HG02981 (cell line): ENCODE results near the gene TRIM27.
"Not testable (repeated sequence)": the region's sequence is repeated elsewhere in the genome, so short reads cannot be mapped to it uniquely, and the experiment has no call there.

Source experiments
- ATAC-seq: cut with Tn5 transposase; IDR thresholded peaks from one replicate; pipeline ENCODE4 v1.9.1; 2021; ENCODE audit warnings: mild to moderate bottlenecking, moderate library complexity; ENCODE audit not compliant: unreplicated experiment

The TRIM27 gene

GRCh38 chr6:28923318-28924102, at the start of gene TRIM27:
TRIM27 (minus strand) TSS chr6:28923985; CDS start chr6:28923632, 353 bp downstream.
- peak; percentile 84 for ATAC-seq

- ATAC-seq, result not testable (repeated sequence)
These were observed 46.3 kb upstream of the TRIM27 start for GRCh38 chr6:28970056-28970455.

DNA sequence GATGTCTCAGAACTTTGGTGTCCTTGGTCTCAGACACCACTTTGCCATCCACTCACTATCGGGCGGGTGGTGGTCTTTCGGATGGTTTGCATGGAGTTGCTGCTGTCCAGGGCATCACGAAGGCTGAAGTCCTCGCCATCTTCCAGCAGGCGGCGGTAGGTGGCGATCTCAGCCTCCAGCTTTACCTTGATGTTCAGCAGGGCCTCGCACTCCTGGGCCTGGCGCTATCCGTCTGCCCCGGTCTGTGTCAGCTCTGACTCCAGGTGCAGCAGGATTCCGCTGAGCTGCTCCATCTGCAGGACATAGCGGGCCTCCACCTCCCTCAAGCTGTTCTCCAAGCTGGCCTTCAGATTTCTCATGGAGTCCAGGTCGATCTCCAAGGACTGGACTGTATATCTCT, 45.3 kb upstream of the TRIM27 start:
- ATAC-seq, result no peak

DNA sequence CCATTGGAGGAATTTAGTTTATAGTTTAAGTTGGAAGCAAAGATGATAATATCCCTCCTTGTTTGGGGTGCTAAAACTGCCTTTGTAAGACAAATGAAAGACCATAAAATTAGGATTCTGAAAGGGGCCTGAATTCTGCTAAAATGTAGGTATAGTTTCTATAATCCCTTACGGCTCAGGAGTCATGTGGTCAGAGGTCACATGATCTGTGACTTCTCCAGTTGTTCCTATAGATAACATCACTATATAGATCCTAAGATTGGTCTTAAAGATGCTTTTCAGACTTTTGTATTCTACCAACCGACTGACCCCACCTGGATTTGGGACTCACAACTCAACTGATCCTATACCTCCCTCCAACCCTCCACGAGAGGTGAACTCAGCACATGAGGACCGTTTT, 44.7 kb upstream of the TRIM27 start:
- ATAC-seq, result no peak

GRCh38 chr6:28965706-28966105, 41.9 kb upstream of the TRIM27 start:
- ATAC-seq, result no peak

- ATAC-seq, result no peak
These were observed 37.2 kb upstream of the TRIM27 start for GRCh38 chr6:28960846-28961500.

- ATAC-seq, result not testable (repeated sequence)
These were observed 34.9 kb upstream of the TRIM27 start for GRCh38 chr6:28958561-28959243.

DNA sequence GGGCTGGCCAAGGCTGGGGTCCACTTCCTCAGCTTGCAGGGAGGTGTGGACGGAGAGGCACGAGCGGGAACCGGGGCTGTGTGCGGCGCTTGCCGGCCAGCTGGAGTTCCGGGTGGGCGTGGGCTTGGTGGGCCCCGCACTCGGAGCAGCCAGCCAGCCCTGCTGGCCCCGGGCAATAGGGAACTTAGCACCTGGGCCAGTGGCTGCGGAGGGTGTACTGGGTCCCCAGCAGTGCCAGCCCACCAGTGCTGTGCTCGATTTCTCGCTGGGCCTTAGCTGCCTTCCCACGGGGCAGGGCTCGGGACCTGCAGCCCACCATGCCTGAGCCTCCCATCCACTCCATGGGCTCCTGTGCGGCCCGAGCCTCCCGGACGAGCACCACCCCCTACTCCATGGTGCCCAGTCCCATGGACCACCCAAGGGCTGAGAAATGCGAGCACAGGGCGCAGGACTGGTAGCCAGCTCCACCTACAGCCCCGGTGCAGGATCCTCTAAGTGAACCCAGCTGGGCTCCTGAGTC, 34.1 kb upstream of the TRIM27 start:
- not testable (repeated sequence) for ATAC-seq

DNA sequence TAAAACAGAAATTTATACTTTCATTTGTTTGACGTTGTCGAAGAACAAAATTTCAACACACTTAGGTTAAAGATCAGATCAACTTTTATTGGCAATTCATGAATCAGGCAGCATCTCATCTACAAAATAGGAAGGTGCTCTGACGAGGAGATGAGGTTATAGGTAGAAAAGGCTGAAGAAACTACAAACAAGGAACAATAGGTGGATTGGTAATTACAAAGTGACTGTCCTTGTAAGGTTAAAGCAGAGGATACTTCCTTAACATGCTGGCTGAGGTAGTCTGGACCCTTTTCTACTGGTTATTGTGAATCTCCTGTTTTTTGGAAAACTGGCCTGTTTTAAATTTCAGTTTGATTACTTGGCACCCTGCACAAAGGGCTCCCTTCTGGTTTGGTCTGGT, 32.5 kb upstream of the TRIM27 start:
- ATAC-seq, result no peak

DNA sequence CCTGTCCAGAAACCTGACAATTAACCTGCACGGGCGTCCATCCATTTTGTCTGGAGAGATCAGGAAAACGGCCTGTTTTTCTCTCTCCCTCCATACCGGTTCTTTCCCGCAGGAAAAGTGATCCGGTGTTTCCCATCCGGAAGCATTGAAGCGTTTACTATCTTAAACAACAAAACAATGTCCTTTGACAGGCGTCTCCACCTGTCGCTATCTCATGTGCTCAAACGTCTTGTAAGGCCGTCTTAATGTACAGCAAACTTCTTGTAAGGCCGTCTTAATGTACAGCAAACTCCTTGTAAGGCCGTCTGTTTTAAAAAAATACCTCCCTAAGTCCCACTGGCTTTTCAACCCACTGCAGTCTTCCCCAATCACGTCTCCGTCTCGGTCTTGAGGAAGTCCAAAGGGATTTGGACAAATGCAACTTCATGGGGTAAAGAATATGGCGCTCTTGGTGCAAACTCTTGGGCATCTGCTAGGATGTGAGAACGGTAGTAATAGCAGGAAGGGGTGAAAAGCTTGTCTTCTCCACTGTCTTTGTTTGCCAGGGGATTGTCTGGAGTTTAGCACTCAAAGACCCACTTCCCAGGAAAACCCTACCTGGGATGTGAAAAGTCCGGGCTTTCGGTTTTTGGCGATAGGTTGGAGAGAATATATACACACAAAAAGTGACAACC, 29.9 kb upstream of the TRIM27 start:
- no peak for ATAC-seq

- ATAC-seq, result no peak
These were observed 29.3 kb upstream of the TRIM27 start for GRCh38 chr6:28953039-28953584.

GRCh38 chr6:28949656-28950195, 25.9 kb upstream of the TRIM27 start:
- not testable (repeated sequence) for ATAC-seq

DNA sequence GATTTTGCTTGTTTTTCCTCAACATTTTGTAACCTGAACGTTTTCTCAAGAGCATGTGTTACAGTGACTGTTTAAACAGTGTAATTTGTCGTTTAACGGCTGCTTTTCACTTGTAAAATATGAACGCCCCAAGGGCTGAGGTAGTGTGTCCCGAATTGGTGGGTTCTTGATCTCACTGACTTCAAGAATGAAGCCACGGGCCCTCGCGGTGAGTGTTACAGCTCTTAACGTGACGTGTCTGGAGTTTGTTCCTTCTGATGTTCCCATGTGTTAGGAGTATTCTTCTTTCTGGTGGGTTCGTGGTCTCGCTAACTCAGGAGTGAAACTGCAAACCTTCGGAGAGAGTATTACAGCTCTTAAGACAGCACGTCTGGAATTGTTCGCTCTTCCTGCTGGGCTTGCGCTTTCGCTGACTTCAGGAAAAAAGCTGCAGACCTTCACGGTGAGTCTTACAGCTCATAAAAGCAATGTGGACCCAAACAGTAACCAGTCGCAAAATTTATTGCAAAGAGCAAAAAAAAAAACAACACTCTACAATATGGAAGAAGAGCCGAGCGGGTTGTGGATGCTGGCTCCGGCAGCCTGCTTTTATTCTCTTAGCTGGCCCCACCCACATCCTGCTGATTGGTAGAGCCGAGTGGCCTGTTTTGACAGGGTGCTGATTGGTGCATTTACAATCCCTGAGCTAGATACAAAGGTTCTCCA, 25.1 kb upstream of the TRIM27 start:
- no peak for ATAC-seq

DNA sequence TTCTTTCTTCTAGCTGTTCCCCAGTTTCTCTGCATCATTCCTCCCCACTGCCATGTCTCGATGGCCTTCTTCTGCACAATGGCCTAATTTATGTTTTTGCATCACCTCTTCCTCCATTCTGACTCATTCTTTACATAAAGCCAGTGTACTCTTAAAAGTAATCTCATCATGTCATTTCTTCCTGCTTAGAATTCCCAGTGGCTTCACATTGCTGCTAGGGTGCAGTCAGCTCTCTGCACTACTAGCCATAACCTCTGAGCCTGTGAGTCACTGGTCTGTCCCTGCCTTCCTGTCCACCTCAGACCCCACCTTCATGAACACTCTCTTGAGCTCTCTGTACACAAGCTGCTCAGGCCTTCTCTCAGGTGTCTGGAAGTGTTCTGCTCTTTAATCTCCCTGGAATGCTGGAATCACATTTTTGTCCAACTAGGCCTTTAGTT, 24.1 kb upstream of the TRIM27 start:
- no peak for ATAC-seq

- no peak for ATAC-seq
These were observed 23.4 kb upstream of the TRIM27 start for GRCh38 chr6:28947067-28947765.

- no peak for ATAC-seq
These were observed 21.6 kb upstream of the TRIM27 start for GRCh38 chr6:28945349-28945748.

GRCh38 chr6:28944412-28944865, 20.7 kb upstream of the TRIM27 start:
- ATAC-seq, result no peak

DNA sequence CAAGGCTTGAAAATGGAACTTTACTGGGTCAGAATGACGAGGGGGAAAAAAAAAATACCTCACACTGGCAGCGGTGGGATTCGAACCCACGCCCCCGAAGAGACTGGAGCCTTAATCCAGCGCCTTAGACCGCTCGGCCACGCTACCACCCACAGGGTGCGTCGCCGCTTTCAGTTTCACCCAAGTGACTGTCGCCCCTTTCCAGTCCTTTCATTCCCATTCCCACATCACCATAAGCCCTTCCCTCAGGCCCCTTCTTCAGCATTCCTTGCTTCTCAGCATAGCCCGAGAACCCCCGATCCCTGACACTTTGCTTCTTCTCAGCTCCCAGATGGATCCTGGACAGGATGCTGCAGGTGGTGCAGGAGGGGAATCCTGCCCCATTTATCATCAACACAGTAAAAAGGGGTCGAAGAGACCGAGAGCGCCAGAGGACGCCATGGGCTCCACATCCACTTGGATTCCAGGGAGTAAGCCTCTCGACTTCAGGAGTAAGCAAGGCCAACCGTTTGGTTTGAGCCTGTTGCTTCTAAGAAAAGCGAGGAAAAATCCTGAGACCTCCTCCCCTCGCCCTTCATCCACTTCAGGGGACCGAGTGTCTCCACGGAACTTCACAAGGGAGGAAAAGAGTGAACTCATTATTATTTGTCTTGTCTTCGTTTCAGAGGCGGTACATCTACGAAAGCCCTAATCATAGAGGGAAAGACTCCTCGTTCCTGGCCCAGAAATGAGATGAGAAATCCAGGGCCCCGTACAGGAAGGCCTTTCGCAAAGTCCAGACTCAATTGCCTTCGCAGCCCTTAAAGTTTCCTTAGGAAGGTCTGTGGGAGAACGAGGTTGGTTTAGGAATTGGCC, 20.0 kb upstream of the TRIM27 start:
- no peak for ATAC-seq
